K562 treated with DMSO at 1 percent for 4 hours (cell line): ENCODE results near the gene PROP1. TPM values are rescaled to one million over a fixed set of nuclear protein-coding genes. Genes with fewer than 3 reads are reported as not detected.

Experiments used
- total RNA-seq: library from RNA; unstranded; fragments of 300-600 nt; gene quantifications from 2 replicates; pipeline ENCODE4 v1.2.3, GENCODE V29; 2022; ENCODE audit not compliant: insufficient read depth

PROP1 gene
- total RNA-seq: not detected in 2 replicates

GRCh38 chr5:177995691-177996595, at the start of gene PROP1:
PROP1 (minus strand) TSS chr5:177996242; CDS start chr5:177995933, 309 bp downstream.

Other genes starting within 250 kb of the PROP1 start
- gene FAM153A, start 213.3 kb downstream of the PROP1 start, total RNA-seq: not detected in 2 replicates
- gene N4BP3, start 117.3 kb upstream of the PROP1 start, total RNA-seq: 3.8 and 4.3 TPM in 2 replicates
- 28.8 and 38.7 TPM in 2 replicates for gene RMND5B, start 134.8 kb upstream of the PROP1 start, total RNA-seq
- 148 and 152 TPM in 2 replicates for gene NHP2, start 157.6 kb upstream of the PROP1 start, total RNA-seq
- not detected in 2 replicates for gene GMCL2, start 191.1 kb upstream of the PROP1 start, total RNA-seq
- 183 and 184 TPM in 2 replicates for gene HNRNPAB, start 208.3 kb upstream of the PROP1 start, total RNA-seq
- 27.9 and 37.0 TPM in 2 replicates for gene PHYKPL, start 236.6 kb upstream of the PROP1 start, total RNA-seq